GM13977 (cell line): Measurements from ENCODE around the gene TGFBR3.

Experiments used
- DNase-seq: peaks from one replicate; pipeline ENCODE4 v3.0.0; 2012; ENCODE audit warnings: low spot score
- CTCF ChIP-seq: IDR thresholded peaks from 2 replicates; pipeline ENCODE4 v1.5.1; 2012; ENCODE audit warnings: mild to moderate bottlenecking, control low read depth; ENCODE audit not compliant: insufficient read depth; ENCODE audit errors: extremely low read depth, missing control alignments
- in situ Hi-C: fragments of 300-500 bp; cut with MboI; formaldehyde crosslinking; loops from one replicate; pipeline ENCODE4 v1.12.0; 2022; ENCODE audit warnings: low sequenced_read_pairs, low pct_unique_long_range_greater_than_20kb, mixed read lengths, inconsistent platforms; ENCODE audit not compliant: unreplicated experiment

TGFBR3 gene

GRCh38 chr1:91798740-91799139 lies 87.2 kb downstream of the TGFBR3 start:
- DNase-seq = no peak
- no peak for TF ChIP-seq CTCF
- in situ Hi-C loops = no loop called here

- DNase-seq = no peak
- TF ChIP-seq CTCF = no peak
- in situ Hi-C loops = no loop called here
Observed at GRCh38 chr1:91798241-91798648, 87.7 kb downstream of the TGFBR3 start.

GRCh38 chr1:91797164-91797563 lies 88.8 kb downstream of the TGFBR3 start:
- TF ChIP-seq CTCF = no peak
- in situ Hi-C loops = no loop called here
- DNase-seq = no peak

- DNase-seq = no peak
- TF ChIP-seq CTCF = no peak
- in situ Hi-C loops = no loop called here
Observed at GRCh38 chr1:91796390-91796654, 89.6 kb downstream of the TGFBR3 start.

- TF ChIP-seq CTCF = no peak
- in situ Hi-C loops = no loop called here
- no peak for DNase-seq
Observed at GRCh38 chr1:91795591-91796389, 90.2 kb downstream of the TGFBR3 start.

GRCh38 chr1:91793877-91794276 lies 92.1 kb downstream of the TGFBR3 start:
- TF ChIP-seq CTCF = no peak
- in situ Hi-C loops = no loop called here
- no peak for DNase-seq
